Measurements from ENCODE around the gene NOLC1. TPM values are rescaled to one million over a fixed set of nuclear protein-coding genes. Genes with fewer than 3 reads are reported as not detected.

Gene NOLC1
- total RNA-seq, 1 experiment from 2014 or later: 69.9 TPM

DNA sequence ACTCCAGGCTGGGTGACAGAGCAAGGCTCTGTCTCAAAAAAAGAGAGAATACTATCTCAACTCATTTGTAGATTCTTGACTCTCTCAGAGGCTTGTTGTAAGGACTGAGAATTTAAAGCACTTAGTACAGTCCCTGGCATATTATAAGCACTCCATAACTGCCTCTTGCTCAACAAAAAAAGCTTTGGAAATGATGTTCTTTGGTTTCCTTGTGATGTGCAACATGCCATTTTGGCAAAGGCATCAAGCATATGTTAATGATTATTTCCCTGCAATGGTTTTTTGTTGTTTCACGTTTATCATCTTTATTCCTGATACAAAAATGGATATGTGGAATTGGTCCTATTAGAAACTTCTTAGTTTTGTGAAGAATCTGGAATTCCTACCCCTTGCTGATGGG is 15.7 kb downstream of the NOLC1 start:
- ChIA-PET POLR2A (ENCODE audit: unreplicated experiment) (no interaction called here), CTCF (no interaction called here)
- H3K9ac ChIP-seq (ENCODE audit: low read length): no peak overlapping the region
- H3K4me2 ChIP-seq (ENCODE audit: low read length): no peak overlapping the region
- no peak overlapping the region for H2AFZ ChIP-seq (ENCODE audit: low read length)
- H4K20me1 ChIP-seq (ENCODE audit: low read length): no peaks in the 10 kb centered on the region
- ATAC-seq: no peak
- BruUV-seq (replicated peaks): no TSS peak
- no peaks in the 10 kb centered on the region for H3F3A ChIP-seq (ENCODE audit: low read length, unreplicated experiment)
- no peaks in the 10 kb centered on the region for H3K9me3 ChIP-seq (ENCODE audit: low read length)
- H3K27me3 ChIP-seq (ENCODE audit: low read length): no peaks in the 10 kb centered on the region
- TF ChIP-seq EZH2phosphoT487 (IDR thresholded peaks at IDR 0.05; ENCODE audit: borderline replicate concordance, low read length) (no peak), EZH2 (IDR thresholded peaks at IDR 0.05; ENCODE audit: low read length, unreplicated experiment) (no peak)
- TF ChIP-seq, protein P1, sequence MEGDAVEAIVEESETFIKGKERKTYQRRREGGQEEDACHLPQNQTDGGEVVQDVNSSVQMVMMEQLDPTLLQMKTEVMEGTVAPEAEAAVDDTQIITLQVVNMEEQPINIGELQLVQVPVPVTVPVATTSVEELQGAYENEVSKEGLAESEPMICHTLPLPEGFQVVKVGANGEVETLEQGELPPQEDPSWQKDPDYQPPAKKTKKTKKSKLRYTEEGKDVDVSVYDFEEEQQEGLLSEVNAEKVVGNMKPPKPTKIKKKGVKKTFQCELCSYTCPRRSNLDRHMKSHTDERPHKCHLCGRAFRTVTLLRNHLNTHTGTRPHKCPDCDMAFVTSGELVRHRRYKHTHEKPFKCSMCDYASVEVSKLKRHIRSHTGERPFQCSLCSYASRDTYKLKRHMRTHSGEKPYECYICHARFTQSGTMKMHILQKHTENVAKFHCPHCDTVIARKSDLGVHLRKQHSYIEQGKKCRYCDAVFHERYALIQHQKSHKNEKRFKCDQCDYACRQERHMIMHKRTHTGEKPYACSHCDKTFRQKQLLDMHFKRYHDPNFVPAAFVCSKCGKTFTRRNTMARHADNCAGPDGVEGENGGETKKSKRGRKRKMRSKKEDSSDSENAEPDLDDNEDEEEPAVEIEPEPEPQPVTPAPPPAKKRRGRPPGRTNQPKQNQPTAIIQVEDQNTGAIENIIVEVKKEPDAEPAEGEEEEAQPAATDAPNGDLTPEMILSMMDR (conservative IDR thresholded peaks at IDR 0.05; ENCODE audit: low read depth, low read length): no peak
- no peak overlapping the region for H3K4me3 ChIP-seq (ENCODE audit: low read length)
- DNase-seq: no peak
- H3K79me2 ChIP-seq (ENCODE audit: low read length): no peaks in the 10 kb centered on the region
- peaks cover 12% of the 10 kb centered on the region; the same call in 1 of the 2 replicates for H3K36me3 ChIP-seq (ENCODE audit: low read depth, low read length)
- intact Hi-C loops (cut with micrococcal nuclease): loop anchor here (2.0 kb wide), 1 partner anchor 179 kb away; no protein-coding TSS in a partner anchor
- no peak overlapping the region for H3K27ac ChIP-seq (ENCODE audit: low read length)
- no peaks in the 10 kb centered on the region for H3K9me2 ChIP-seq (replicated peaks; ENCODE audit: low read length)
- no peaks in the 10 kb centered on the region; the same call in 1 of the 2 replicates for H3K4me1 ChIP-seq (ENCODE audit: insufficient read depth, low read length)

DNA sequence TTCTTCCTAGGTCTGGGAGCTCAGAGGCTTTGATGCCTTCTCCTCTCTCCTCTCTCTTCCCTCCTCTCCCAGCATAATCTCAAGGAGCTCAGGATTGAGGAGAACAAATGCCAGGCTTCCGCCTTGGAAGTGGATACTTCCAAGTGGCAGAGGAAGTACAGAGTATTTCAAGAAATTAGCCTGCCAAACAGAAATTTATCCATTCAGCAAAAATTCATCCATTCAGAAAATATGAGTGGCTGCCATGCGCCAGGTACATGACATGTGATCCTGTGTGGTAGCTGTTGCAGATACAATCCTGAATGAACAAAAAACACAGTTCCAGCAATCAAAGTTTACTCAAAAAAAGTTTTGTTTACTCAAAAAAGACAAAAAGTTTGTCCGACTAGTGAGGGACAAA is 18.4 kb downstream of the NOLC1 start:
- no peaks in the 10 kb centered on the region for H3F3A ChIP-seq (ENCODE audit: low read length, unreplicated experiment)
- POLR2A ChIA-PET (ENCODE audit: unreplicated experiment): no interaction called here
- TF ChIP-seq EZH2 (IDR thresholded peaks at IDR 0.05; ENCODE audit: low read length, unreplicated experiment) (no peak), EZH2phosphoT487 (IDR thresholded peaks at IDR 0.05; ENCODE audit: borderline replicate concordance, low read length) (no peak)
- TF ChIP-seq, protein P1 (conservative IDR thresholded peaks at IDR 0.05; ENCODE audit: low read depth, low read length): no peak
- CTCF ChIA-PET: interaction anchor here (1.3 to 1.6 kb wide), 4 partner anchors 52 to 177 kb away, joined by 3 to 9 read pairs (median 6); no protein-coding TSS in a partner anchor
- H3K4me3 ChIP-seq (ENCODE audit: low read length): no peak overlapping the region
- DNase-seq (no peak), ATAC-seq (no peak)
- BruUV-seq (replicated peaks): no TSS peak
- no peaks in the 10 kb centered on the region for H3K79me2 ChIP-seq (ENCODE audit: low read length)
- H3K9me2 ChIP-seq (replicated peaks; ENCODE audit: low read length): no peaks in the 10 kb centered on the region
- intact Hi-C loops (cut with micrococcal nuclease): no loop called here
- no peaks in the 10 kb centered on the region for H3K27me3 ChIP-seq (ENCODE audit: low read length)
- no peak overlapping the region for H2AFZ ChIP-seq (ENCODE audit: low read length)
- no peaks in the 10 kb centered on the region for H3K36me3 ChIP-seq (ENCODE audit: low read depth, low read length)
- no peak overlapping the region for H3K4me2 ChIP-seq (ENCODE audit: low read length)
- no peak overlapping the region for H3K27ac ChIP-seq (ENCODE audit: low read length)
- no peak overlapping the region for H3K9ac ChIP-seq (ENCODE audit: low read length)
- H3K9me3 ChIP-seq (ENCODE audit: low read length): no peaks in the 10 kb centered on the region
- no peaks in the 10 kb centered on the region for H4K20me1 ChIP-seq (ENCODE audit: low read length)
- H3K4me1 ChIP-seq (ENCODE audit: insufficient read depth, low read length): no peaks in the 10 kb centered on the region; the same call in 1 of the 2 replicates

GRCh38 chr10:102172288-102172687 is 20.1 kb downstream of the NOLC1 start:
- intact Hi-C loops (cut with micrococcal nuclease): no loop called here
- Histone ChIP-seq H2AFZ (ENCODE audit: low read length) (no peak overlapping the region), H3F3A (ENCODE audit: low read length, unreplicated experiment) (no peaks in the 10 kb centered on the region), H4K20me1 (ENCODE audit: low read length) (no peaks in the 10 kb centered on the region), H3K79me2 (ENCODE audit: low read length) (no peaks in the 10 kb centered on the region), H3K9me3 (ENCODE audit: low read length) (no peaks in the 10 kb centered on the region), H3K9ac (ENCODE audit: low read length) (no peak overlapping the region), H3K4me2 (ENCODE audit: low read length) (no peak overlapping the region), H3K27me3 (ENCODE audit: low read length) (no peaks in the 10 kb centered on the region), H3K9me2 (replicated peaks; ENCODE audit: low read length) (no peaks in the 10 kb centered on the region), H3K4me3 (ENCODE audit: low read length) (no peak overlapping the region), H3K36me3 (ENCODE audit: low read depth, low read length) (no peaks in the 10 kb centered on the region), H3K4me1 (ENCODE audit: insufficient read depth, low read length) (no peaks in the 10 kb centered on the region; the same call in 1 of the 2 replicates), H3K27ac (ENCODE audit: low read length) (no peak overlapping the region)
- DNase-seq (no peak), ATAC-seq (no peak)
- BruUV-seq (replicated peaks): no TSS peak
- POLR2A ChIA-PET (ENCODE audit: unreplicated experiment): no interaction called here
- no peak for TF ChIP-seq EZH2phosphoT487 (IDR thresholded peaks at IDR 0.05; ENCODE audit: borderline replicate concordance, low read length)
- no peak for TF ChIP-seq EZH2 (IDR thresholded peaks at IDR 0.05; ENCODE audit: low read length, unreplicated experiment)
- TF ChIP-seq, protein P1 (conservative IDR thresholded peaks at IDR 0.05; ENCODE audit: low read depth, low read length): no peak
- CTCF ChIA-PET: no interaction called here

Measured in PC-3 (cell line).